OCI-LY7 (cell line): ENCODE results near the gene NOL12.

Source experiments
- CTCF ChIP-seq: fragments of 200-600 bp; sonication (generic); conservative IDR thresholded peaks from 2 replicates; pipeline ENCODE4 v1.5.1; 2014; ENCODE audit warnings: mild to moderate bottlenecking, antibody characterized with exemption, low read length, moderate library complexity, mixed read lengths
- EZH2phosphoT487 ChIP-seq: fragments of 200-600 bp; sonication (generic); IDR thresholded peaks from 2 replicates; pipeline ENCODE4 v1.6.1; 2018; ENCODE audit warnings: low read depth, borderline replicate concordance, mild to moderate bottlenecking, mixed run types, antibody characterized with exemption, low read length, moderate library complexity, mixed read lengths

GRCh38 chr22:37665487-37665886, 20.7 kb upstream of the NOL12 start:
- TF ChIP-seq CTCF (no peak), EZH2phosphoT487 (no peak)
